Esophagus muscularis mucosa (tissue), 4 donors: ENCODE results near the gene SYNJ1.
A peak's percentile ranks its signal among the peaks of the same experiment; 100 is the strongest.

Experiments used
- CTCF ChIP-seq, 3 experiments: fragments of 200-600 bp in 2 of 3; fragments of 450-650 bp in 1 of 3; sonication (generic) in 2 of 3; IDR thresholded peaks; one replicate each; pipeline ENCODE4 v1.5.1; 2017 to 2019; ENCODE audit warnings: antibody characterized with exemption in 3 of 3, mild to moderate bottlenecking in 2 of 3, moderate library complexity in 1 of 3
- EP300 ChIP-seq: sonication (generic); formaldehyde crosslinking; IDR thresholded peaks from one replicate; pipeline ENCODE4 v1.6.1; 2017; ENCODE audit warnings: antibody characterized with exemption
- POLR2A ChIP-seq: fragments of 450-650 bp; IDR thresholded peaks from one replicate; pipeline ENCODE4 v1.6.1; 2017; ENCODE audit warnings: antibody characterized with exemption, moderate library complexity, mild to moderate bottlenecking, low read depth
- POLR2AphosphoS5 ChIP-seq, 2 donors: sonication (generic); formaldehyde crosslinking; IDR thresholded peaks; one replicate each; pipeline ENCODE4 v1.6.1; 2017; ENCODE audit warnings: antibody characterized with exemption in 2 of 2

- TF ChIP-seq POLR2AphosphoS5 (IDR thresholded peaks at IDR 0.05) (no peak), CTCF (IDR thresholded peaks at IDR 0.05) (peak; percentile 23 to 40 (median 24)), POLR2A (no peak), EP300 (no peak)
Observed at GRCh38 chr21:32653326-32653901, 74.4 kb downstream of the SYNJ1 start.
